Adrenal gland (tissue), 12 donors: ENCODE results near the gene RPLP2. TPM values are rescaled to one million over a fixed set of nuclear protein-coding genes. Genes with fewer than 3 reads are reported as not detected.

ENCODE experiments used
- DNase-seq, 7 donors: peaks; one replicate each; pipeline ENCODE4 v3.0.0-alpha.2; 2019 to 2020
- H3K27ac ChIP-seq, 5 donors: fragments of 200-600 bp; sonication (generic) in 4 of 5; 1 replicate in 3 of 5; 2 replicates in 2 of 5; pipeline versions ENCODE4 v1.5.1 to v1.8.0; 2016 to 2020; ENCODE audit warnings: mild to moderate bottlenecking in 1 of 5
- H3K27me3 ChIP-seq: fragments of 200-600 bp; 2 replicates; pipeline ENCODE4 v1.8.0; 2021
- H3K36me3 ChIP-seq, 2 donors: fragments of 200-600 bp; replicated peaks in 1 of 2; 1 replicate in 1 of 2; 2 replicates in 1 of 2; pipeline versions ENCODE4 v1.5.1 to v1.8.0; 2018 to 2022
- H3K4me1 ChIP-seq, 2 donors: fragments of 200-600 bp; replicated peaks in 1 of 2; 1 replicate in 1 of 2; 2 replicates in 1 of 2; pipeline versions ENCODE4 v1.5.1 to v1.8.0; 2018 to 2021
- H3K4me3 ChIP-seq, 4 donors: fragments of 200-600 bp; sonication (generic) in 3 of 4; one replicate each; pipeline ENCODE4 v1.5.1; 2016 to 2018
- H3K9me3 ChIP-seq, 3 donors: fragments of 200-600 bp; sonication (generic) in 1 of 3; replicated peaks in 1 of 3; 1 replicate in 2 of 3; 2 replicates in 1 of 3; pipeline versions ENCODE4 v1.5.1 to v1.8.0; 2016 to 2021
- CTCF ChIP-seq, 6 experiments: fragments of 450-650 bp in 4 of 6; fragments of 200-600 bp in 2 of 6; sonication (generic) in 1 of 6; IDR thresholded peaks; 1 replicate in 5 of 6; 2 replicates in 1 of 6; pipeline versions ENCODE4 v1.5.1 to v1.8.0; 2016 to 2021; ENCODE audit warnings: antibody characterized with exemption in 6 of 6, mild to moderate bottlenecking in 2 of 6, moderate library complexity in 1 of 6
- POLR2A ChIP-seq, 2 donors: fragments of 450-650 bp; IDR thresholded peaks; one replicate each; pipeline ENCODE4 v1.6.1; 2017; ENCODE audit warnings: antibody characterized with exemption in 2 of 2, mild to moderate bottlenecking in 2 of 2, moderate library complexity in 1 of 2
- WGBS, 4 donors: extraction: QIAGEN DNeasy Blood & Tissue Kit in 2 of 4; methylation state at CpG; one replicate each; pipeline versions ENCODE4 v1.1.5 to v1.1.7; 2013 to 2017; 5-methylcytosine and 5-hydroxymethylcytosine counted together
- intact Hi-C, 2 donors: fragments of 100-400 bp; cut with DNase I; formaldehyde crosslinking; loops; one replicate each; pipeline versions ENCODE4 v1.14.1 to v1.15.0; 2022 to 2023
- polyA plus RNA-seq, 3 donors: library from polyadenylated mRNA; stranded (reverse); fragments of 200-250 nt in 2 of 3; fragments of 350-450 nt in 1 of 3; fragmentation: Illumina TruSeq in 1 of 3; extraction: RNeasy Lipid Tissue Mini Kit (QIAGEN cat#74804) in 1 of 3; gene quantifications; one replicate each; pipeline ENCODE4 v1.2.3, GENCODE V29; 2013 to 2014
- total RNA-seq, 9 donors: library from RNA; depleted of rRNA in 4 of 9; stranded (reverse); fragments of >200 nt in 4 of 9; fragments of 120-200 nt in 1 of 9; fragmentation: NEBNext Ultra II Directional in 1 of 9; extraction: Animal tissue kit (Norgen Biotek cat#: 25700) in 1 of 9; gene quantifications; one replicate each; pipeline versions ENCODE4 v1.1.0 to v1.2.4, GENCODE V29; 2013 to 2023
- donor health status: healthy with polysubstance abuse.
- donor health status: Bipolar disorder and iron deficiency.
- donor health status: DM: yes; HTN: yes; CAD: no.
- donor health status: DM: no; HTN: no; CAD: no.
- donor health status: DM: no; HTN: no; CAD: no.
- donor health status: DM: yes; HTN: yes; CAD: no.

RPLP2 gene
- total and polyA plus RNA-seq, 12 donors, result 190 to 2,473 (median 1,248) TPM

DNA sequence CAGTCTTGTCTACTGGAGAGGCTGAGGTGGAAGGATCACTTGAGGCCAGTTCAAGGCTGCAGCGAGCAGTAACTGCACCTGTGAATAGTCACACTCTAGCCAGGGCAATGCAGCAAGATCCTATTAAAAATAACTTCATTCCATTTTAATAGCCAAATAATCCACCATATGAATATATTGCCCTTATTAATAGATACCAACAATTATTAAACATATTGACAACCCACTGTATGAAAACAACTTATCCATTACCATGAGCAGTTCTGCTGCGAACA lies 42.9 kb upstream of the RPLP2 start:
- no peak overlapping the region for H3K4me3 ChIP-seq
- no peaks in the 10 kb centered on the region for H3K4me1 ChIP-seq
- no peak for DNase-seq
- no peaks in the 10 kb centered on the region for H3K9me3 ChIP-seq
- WGBS, 4 donors, result 87 to 95% (median 89%) methylated on average over 2 of the region's 2 CpGs
- TF ChIP-seq POLR2A (IDR thresholded peaks at IDR 0.05) (no peak), CTCF (IDR thresholded peaks at IDR 0.05) (no peak)
- peaks cover 0 to 69% of the 10 kb centered on the region in 2 donors for H3K36me3 ChIP-seq
- intact Hi-C loops, result no loop called here
- H3K27me3 ChIP-seq, result no peaks in the 10 kb centered on the region
- no peak overlapping the region for H3K27ac ChIP-seq

GRCh38 chr11:767238-767637 lies 42.5 kb upstream of the RPLP2 start:
- H3K36me3 ChIP-seq, result peaks cover 0 to 72% of the 10 kb centered on the region in 2 donors
- no peak overlapping the region for H3K4me3 ChIP-seq
- intact Hi-C loops, result no loop called here
- H3K4me1 ChIP-seq, result no peaks in the 10 kb centered on the region
- TF ChIP-seq CTCF (IDR thresholded peaks at IDR 0.05), result no peak
- no peak for TF ChIP-seq POLR2A (IDR thresholded peaks at IDR 0.05)
- no peak overlapping the region for H3K27ac ChIP-seq
- WGBS, 4 donors, result 92 to 100% (median 94%) methylated on average over 3 to 11 of the region's 11 CpGs
- DNase-seq, result no peak
- H3K9me3 ChIP-seq, result no peaks in the 10 kb centered on the region
- H3K27me3 ChIP-seq, result no peaks in the 10 kb centered on the region

GRCh38 chr11:769887-770641 lies 39.7 kb upstream of the RPLP2 start:
- Histone ChIP-seq H3K4me3 (no peak overlapping the region), H3K27me3 (no peaks in the 10 kb centered on the region), H3K9me3 (no peaks in the 10 kb centered on the region), H3K27ac (peak overlapping the region in 3 of 5 donors; percentile 29 to 71 (median 62)), H3K36me3 (peaks cover 0 to 62% of the 10 kb centered on the region in 2 donors), H3K4me1 (peaks cover 14 to 17% of the 10 kb centered on the region in 2 donors)
- peak in 4 of 7 donors; percentile 27 to 52 (median 35) for DNase-seq
- WGBS, 4 donors, result 63 to 66% (median 65%) methylated on average over 6 to 23 of the region's 23 CpGs
- intact Hi-C loops, result no loop called here
- TF ChIP-seq POLR2A (IDR thresholded peaks at IDR 0.05) (no peak), CTCF (IDR thresholded peaks at IDR 0.05) (no peak)

DNA sequence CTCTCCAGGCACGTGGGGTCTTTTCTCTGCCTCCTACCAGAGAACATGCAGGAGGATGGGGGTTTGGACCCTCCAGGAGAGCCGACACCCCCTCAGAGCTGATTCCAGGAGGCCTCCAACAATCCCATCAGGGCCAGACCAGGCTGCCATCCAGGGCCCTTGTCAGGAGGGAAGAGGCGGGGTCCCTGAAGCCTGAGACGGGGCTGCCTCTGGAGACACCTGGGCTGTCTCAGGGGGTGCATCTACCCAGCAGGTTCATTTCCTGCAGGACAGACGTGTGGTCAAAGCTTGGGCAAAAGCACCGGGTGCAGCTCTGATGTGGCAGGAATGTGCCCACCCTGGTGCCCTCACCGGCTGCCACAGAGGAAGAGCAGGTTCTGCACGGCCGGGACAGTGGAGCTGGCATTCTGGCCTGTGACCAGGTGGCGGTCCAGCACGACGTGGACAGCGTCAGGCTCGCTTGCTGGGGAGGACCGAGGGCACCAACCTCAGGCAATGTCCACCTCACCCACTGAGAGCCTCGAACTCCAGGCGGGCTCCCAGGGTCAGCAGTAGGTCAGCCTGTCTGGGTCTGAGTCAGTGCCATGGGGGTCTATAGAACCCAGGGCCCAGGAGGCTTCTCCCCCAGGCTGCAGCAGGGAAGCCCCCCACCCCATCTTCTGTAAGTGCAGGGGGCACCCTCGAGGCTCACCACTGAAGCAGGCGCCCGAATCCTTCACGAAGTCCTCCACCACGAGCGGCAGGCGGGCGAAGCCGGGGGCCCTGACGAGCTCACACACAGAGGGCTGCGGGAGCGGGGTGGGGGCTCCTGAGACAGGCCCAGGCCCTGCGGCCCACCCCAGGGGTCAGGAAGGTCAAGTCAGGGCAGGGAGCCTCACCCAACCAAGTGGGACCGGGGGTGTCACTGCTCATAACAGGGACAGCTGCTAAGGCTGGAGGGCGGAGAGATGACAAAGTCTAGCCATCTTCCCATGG lies 38.8 kb upstream of the RPLP2 start:
- Histone ChIP-seq H3K9me3 (no peaks in the 10 kb centered on the region), H3K27me3 (no peaks in the 10 kb centered on the region), H3K27ac (peak overlapping the region in 2 of 5 donors; percentile 62 to 71), H3K4me1 (peaks cover 23 to 25% of the 10 kb centered on the region in 2 donors), H3K4me3 (no peak overlapping the region), H3K36me3 (peaks cover 0 to 56% of the 10 kb centered on the region in 2 donors)
- intact Hi-C loops, result no loop called here
- no peak for TF ChIP-seq POLR2A (IDR thresholded peaks at IDR 0.05)
- no peak for TF ChIP-seq CTCF (IDR thresholded peaks at IDR 0.05)
- 83 to 88% (median 86%) methylated on average over 5 to 32 of the region's 32 CpGs for WGBS, 4 donors
- peak in 2 of 7 donors; percentile 16 to 18 for DNase-seq
